ENCODE data around the gene S100A10. TPM values are rescaled to one million over a fixed set of nuclear protein-coding genes. Genes with fewer than 3 reads are reported as not detected.

Gene S100A10
- polyA plus RNA-seq, 4 donors, result 547 to 1,355 (median 1,106) TPM

DNA sequence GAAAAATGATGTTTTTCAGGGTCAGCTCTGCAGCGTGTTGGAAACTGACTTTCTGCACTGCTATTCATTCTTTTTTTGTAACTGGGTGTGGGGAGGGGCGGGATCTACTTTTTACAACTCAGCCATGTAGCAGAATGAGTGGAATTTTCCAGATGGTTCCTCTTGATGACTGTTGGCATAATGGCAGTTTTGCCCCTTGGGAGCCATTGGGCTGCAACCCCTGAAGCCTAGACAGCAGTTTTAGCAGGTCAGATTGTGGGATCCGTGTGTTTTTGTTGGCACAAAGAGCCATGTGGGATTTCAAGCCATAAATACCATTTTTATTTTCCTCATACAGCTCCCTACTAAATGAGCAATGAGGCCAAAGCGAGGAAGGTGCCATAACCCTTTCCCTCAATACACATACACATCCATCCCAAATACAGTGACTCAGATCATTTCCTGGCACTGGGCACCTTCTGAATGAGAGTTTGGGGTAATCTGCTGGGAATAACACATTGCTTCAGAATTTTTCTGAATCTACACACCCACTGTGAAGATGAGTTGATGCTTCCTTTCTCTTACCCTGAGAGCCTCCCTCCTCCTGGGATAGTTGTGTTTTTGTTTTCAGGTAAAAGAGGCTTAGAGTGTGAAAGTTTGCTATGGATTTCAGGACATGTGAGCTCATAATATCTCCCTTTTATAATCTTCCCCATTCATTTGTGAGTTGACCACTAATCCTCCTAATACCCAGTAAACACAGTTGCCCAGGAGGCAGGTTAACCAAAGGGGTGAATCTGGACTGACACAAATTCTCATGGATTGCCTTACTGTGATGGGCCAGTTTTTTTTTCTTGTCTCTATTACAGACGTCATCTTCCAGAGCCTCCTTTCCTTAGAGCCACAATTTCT lies 13.1 kb downstream of the S100A10 start:
- FAIRE-seq, result no peak
- 63 to 83% (median 77%) methylated on average over 5 of the region's 5 CpGs for WGBS, 3 donors
- no peak for DNase-seq
- Histone ChIP-seq H3K9me3 (ENCODE audit: control insufficient read depth in 2 of 2, insufficient read depth in 1 of 2, low read depth in 1 of 2, low read length in 1 of 2) (no peaks in the 10 kb centered on the region), H3K36me3 (ENCODE audit: control insufficient read depth in 3 of 3, insufficient read depth in 2 of 3, low read depth in 1 of 3, low read length in 3 of 3) (peaks cover 14 to 26% (median 15%) of the 10 kb centered on the region in 3 donors), H3K4me1 (ENCODE audit: control insufficient read depth in 3 of 3, insufficient read depth in 2 of 3, low read depth in 1 of 3, low read length in 2 of 3) (peaks cover 10 to 49% (median 13%) of the 10 kb centered on the region in 3 donors), H3K27ac (ENCODE audit: low read depth in 1 of 3, low read length in 2 of 3) (peak overlapping the region in 1 of 3 donors; percentile 30), H3K27me3 (ENCODE audit: control insufficient read depth in 3 of 3, insufficient read depth in 3 of 3, low read length in 3 of 3) (no peaks in the 10 kb centered on the region), H3K4me3 (ENCODE audit: low read depth in 1 of 3, low read length in 3 of 3) (no peak overlapping the region)

GRCh38 chr1:151978922-151979321 lies 14.7 kb downstream of the S100A10 start:
- H3K36me3 ChIP-seq (ENCODE audit: control insufficient read depth in 3 of 3, insufficient read depth in 2 of 3, low read depth in 1 of 3, low read length in 3 of 3), result peaks cover 7 to 21% (median 7%) of the 10 kb centered on the region in 3 donors
- H3K27me3 ChIP-seq (ENCODE audit: control insufficient read depth in 3 of 3, insufficient read depth in 3 of 3, low read length in 3 of 3), result no peaks in the 10 kb centered on the region
- no peaks in the 10 kb centered on the region for H3K9me3 ChIP-seq (ENCODE audit: control insufficient read depth in 2 of 2, insufficient read depth in 1 of 2, low read depth in 1 of 2, low read length in 1 of 2)
- no peak overlapping the region for H3K4me3 ChIP-seq (ENCODE audit: low read depth in 1 of 3, low read length in 3 of 3)
- no peak for FAIRE-seq
- no peak overlapping the region for H3K27ac ChIP-seq (ENCODE audit: low read depth in 1 of 3, low read length in 2 of 3)
- 55 to 88% (median 76%) methylated on average over 5 of the region's 5 CpGs for WGBS, 3 donors
- DNase-seq, result no peak
- peaks cover 4 to 48% (median 5%) of the 10 kb centered on the region in 3 donors for H3K4me1 ChIP-seq (ENCODE audit: control insufficient read depth in 3 of 3, insufficient read depth in 2 of 3, low read depth in 1 of 3, low read length in 2 of 3)

DNA sequence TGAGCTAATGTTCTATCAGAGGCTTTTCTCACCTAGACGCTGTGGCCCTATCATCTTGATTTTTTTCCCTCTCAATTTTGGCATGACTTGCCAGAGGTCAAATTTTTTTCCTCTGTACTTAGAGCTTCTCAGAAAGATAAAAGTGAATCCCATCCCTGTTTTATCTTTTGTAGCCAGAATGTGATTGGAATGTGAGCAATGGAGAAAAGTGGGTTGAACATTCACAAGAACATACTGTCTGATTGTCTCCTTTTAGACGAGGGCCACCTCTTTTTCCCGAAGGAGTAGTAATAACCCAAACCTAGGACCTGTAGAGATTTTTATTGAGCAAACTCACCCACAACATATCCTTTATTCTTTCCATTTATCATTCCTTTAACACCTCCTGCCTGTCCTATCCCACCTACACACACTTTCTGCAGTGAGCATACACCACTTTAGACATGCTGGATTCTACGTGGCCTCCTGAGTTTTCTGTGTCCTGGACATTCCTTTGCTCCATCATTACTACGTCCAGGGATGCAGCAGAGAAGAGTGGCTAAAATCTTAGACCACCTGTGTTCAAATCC lies 15.9 kb downstream of the S100A10 start:
- FAIRE-seq (no peak), DNase-seq (no peak)
- Histone ChIP-seq H3K4me3 (ENCODE audit: low read depth in 1 of 3, low read length in 3 of 3) (no peak overlapping the region), H3K27me3 (ENCODE audit: control insufficient read depth in 3 of 3, insufficient read depth in 3 of 3, low read length in 3 of 3) (no peaks in the 10 kb centered on the region), H3K27ac (ENCODE audit: low read depth in 1 of 3, low read length in 2 of 3) (no peak overlapping the region), H3K36me3 (ENCODE audit: control insufficient read depth in 3 of 3, insufficient read depth in 2 of 3, low read depth in 1 of 3, low read length in 3 of 3) (peaks cover 3 to 15% (median 3%) of the 10 kb centered on the region in 3 donors), H3K4me1 (ENCODE audit: control insufficient read depth in 3 of 3, insufficient read depth in 2 of 3, low read depth in 1 of 3, low read length in 2 of 3) (peaks cover 4 to 59% (median 5%) of the 10 kb centered on the region in 3 donors), H3K9me3 (ENCODE audit: control insufficient read depth in 2 of 2, insufficient read depth in 1 of 2, low read depth in 1 of 2, low read length in 1 of 2) (no peaks in the 10 kb centered on the region)
- 60 to 79% (median 70%) methylated on average over 5 of the region's 5 CpGs for WGBS, 3 donors

- FAIRE-seq (no peak), DNase-seq (peak in 1 of 2 donors; percentile 80)
- Histone ChIP-seq H3K27ac (ENCODE audit: low read depth in 1 of 3, low read length in 2 of 3) (peak overlapping the region in 1 of 3 donors; percentile 62), H3K27me3 (ENCODE audit: control insufficient read depth in 3 of 3, insufficient read depth in 3 of 3, low read length in 3 of 3) (no peaks in the 10 kb centered on the region), H3K4me1 (ENCODE audit: control insufficient read depth in 3 of 3, insufficient read depth in 2 of 3, low read depth in 1 of 3, low read length in 2 of 3) (peaks cover 4 to 67% (median 5%) of the 10 kb centered on the region in 3 donors), H3K36me3 (ENCODE audit: control insufficient read depth in 3 of 3, insufficient read depth in 2 of 3, low read depth in 1 of 3, low read length in 3 of 3) (peaks cover 0 to 11% (median 0%) of the 10 kb centered on the region in 3 donors), H3K9me3 (ENCODE audit: control insufficient read depth in 2 of 2, insufficient read depth in 1 of 2, low read depth in 1 of 2, low read length in 1 of 2) (no peaks in the 10 kb centered on the region), H3K4me3 (ENCODE audit: low read depth in 1 of 3, low read length in 3 of 3) (no peak overlapping the region)
- WGBS, 3 donors, result 28 to 72% (median 55%) methylated on average over 3 of the region's 3 CpGs
Observed at GRCh38 chr1:151976858-151977257, 16.8 kb downstream of the S100A10 start.

GRCh38 chr1:151976015-151976343 lies 17.7 kb downstream of the S100A10 start:
- H3K4me3 ChIP-seq (ENCODE audit: low read depth in 1 of 3, low read length in 3 of 3), result no peak overlapping the region
- H3K27ac ChIP-seq (ENCODE audit: low read depth in 1 of 3, low read length in 2 of 3), result peak overlapping the region in 2 of 3 donors; percentile 46 to 62
- H3K9me3 ChIP-seq (ENCODE audit: control insufficient read depth in 2 of 2, insufficient read depth in 1 of 2, low read depth in 1 of 2, low read length in 1 of 2), result no peaks in the 10 kb centered on the region
- DNase-seq (peak in 1 of 2 donors; percentile 19), FAIRE-seq (no peak)
- H3K4me1 ChIP-seq (ENCODE audit: control insufficient read depth in 3 of 3, insufficient read depth in 2 of 3, low read depth in 1 of 3, low read length in 2 of 3), result peaks cover 4 to 70% (median 5%) of the 10 kb centered on the region in 3 donors
- H3K36me3 ChIP-seq (ENCODE audit: control insufficient read depth in 3 of 3, insufficient read depth in 2 of 3, low read depth in 1 of 3, low read length in 3 of 3), result peaks cover 0 to 4% (median 0%) of the 10 kb centered on the region in 3 donors
- H3K27me3 ChIP-seq (ENCODE audit: control insufficient read depth in 3 of 3, insufficient read depth in 3 of 3, low read length in 3 of 3), result no peaks in the 10 kb centered on the region

GRCh38 chr1:151975311-151976014 lies 18.2 kb downstream of the S100A10 start:
- no peaks in the 10 kb centered on the region for H3K9me3 ChIP-seq (ENCODE audit: control insufficient read depth in 2 of 2, insufficient read depth in 1 of 2, low read depth in 1 of 2, low read length in 1 of 2)
- FAIRE-seq (peak; percentile 39), DNase-seq (peak; percentile 85 to 93)
- 25 to 67% (median 37%) methylated on average over 2 of the region's 2 CpGs for WGBS, 3 donors
- no peak overlapping the region for H3K4me3 ChIP-seq (ENCODE audit: low read depth in 1 of 3, low read length in 3 of 3)
- peak overlapping the region; percentile 46 to 84 (median 62) for H3K27ac ChIP-seq (ENCODE audit: low read depth in 1 of 3, low read length in 2 of 3)
- H3K4me1 ChIP-seq (ENCODE audit: control insufficient read depth in 3 of 3, insufficient read depth in 2 of 3, low read depth in 1 of 3, low read length in 2 of 3), result peaks cover 4 to 70% (median 5%) of the 10 kb centered on the region in 3 donors
- H3K36me3 ChIP-seq (ENCODE audit: control insufficient read depth in 3 of 3, insufficient read depth in 2 of 3, low read depth in 1 of 3, low read length in 3 of 3), result peaks cover 0 to 4% (median 0%) of the 10 kb centered on the region in 3 donors
- no peaks in the 10 kb centered on the region for H3K27me3 ChIP-seq (ENCODE audit: control insufficient read depth in 3 of 3, insufficient read depth in 3 of 3, low read length in 3 of 3)

GRCh38 chr1:151972542-151973248 lies 21.0 kb downstream of the S100A10 start:
- H3K4me3 ChIP-seq (ENCODE audit: low read depth in 1 of 3, low read length in 3 of 3), result no peak overlapping the region
- FAIRE-seq (no peak), DNase-seq (peak; percentile 83 to 94)
- peak overlapping the region in 2 of 3 donors; percentile 78 to 79 for H3K27ac ChIP-seq (ENCODE audit: low read depth in 1 of 3, low read length in 2 of 3)
- peaks cover 5 to 74% (median 6%) of the 10 kb centered on the region in 3 donors for H3K4me1 ChIP-seq (ENCODE audit: control insufficient read depth in 3 of 3, insufficient read depth in 2 of 3, low read depth in 1 of 3, low read length in 2 of 3)
- WGBS, 3 donors, result 6 to 28% (median 20%) methylated on average over 7 of the region's 7 CpGs
- H3K27me3 ChIP-seq (ENCODE audit: control insufficient read depth in 3 of 3, insufficient read depth in 3 of 3, low read length in 3 of 3), result no peaks in the 10 kb centered on the region
- H3K36me3 ChIP-seq (ENCODE audit: control insufficient read depth in 3 of 3, insufficient read depth in 2 of 3, low read depth in 1 of 3, low read length in 3 of 3), result no peaks in the 10 kb centered on the region
- no peaks in the 10 kb centered on the region for H3K9me3 ChIP-seq (ENCODE audit: control insufficient read depth in 2 of 2, insufficient read depth in 1 of 2, low read depth in 1 of 2, low read length in 1 of 2)

- Histone ChIP-seq H3K4me3 (ENCODE audit: low read depth in 1 of 3, low read length in 3 of 3) (no peak overlapping the region), H3K36me3 (ENCODE audit: control insufficient read depth in 3 of 3, insufficient read depth in 2 of 3, low read depth in 1 of 3, low read length in 3 of 3) (no peaks in the 10 kb centered on the region), H3K9me3 (ENCODE audit: control insufficient read depth in 2 of 2, insufficient read depth in 1 of 2, low read depth in 1 of 2, low read length in 1 of 2) (no peaks in the 10 kb centered on the region), H3K4me1 (ENCODE audit: control insufficient read depth in 3 of 3, insufficient read depth in 2 of 3, low read depth in 1 of 3, low read length in 2 of 3) (peaks cover 2 to 56% (median 3%) of the 10 kb centered on the region in 3 donors), H3K27me3 (ENCODE audit: control insufficient read depth in 3 of 3, insufficient read depth in 3 of 3, low read length in 3 of 3) (no peaks in the 10 kb centered on the region), H3K27ac (ENCODE audit: low read depth in 1 of 3, low read length in 2 of 3) (no peak overlapping the region)
- 28 to 55% (median 50%) methylated on average over 4 of the region's 4 CpGs for WGBS, 3 donors
- DNase-seq (peak in 1 of 2 donors; percentile 39), FAIRE-seq (no peak)
Observed at GRCh38 chr1:151970626-151971025, 23.0 kb downstream of the S100A10 start.
